PC-3 (cell line): ENCODE data around the gene TFEC. TPM values are rescaled to one million over a fixed set of nuclear protein-coding genes. Genes with fewer than 3 reads are reported as not detected.
"Not testable (repeated sequence)": the region's sequence is repeated elsewhere in the genome, so short reads cannot be mapped to it uniquely, and the experiment has no call there.

ENCODE experiments used
- ATAC-seq: fragments of 200-7000 bp; cut with Tn5 transposase; 2 replicates; pipeline ENCODE4 v1.9.1; 2020; ENCODE audit warnings: mild to moderate bottlenecking, moderate library complexity
- BruUV-seq: library from RNA; stranded (reverse); fragments of 400-500 nt; replicated peaks from 2 replicates; lab custom pipeline; 2021; lab: Mats Ljungman, UMichigan
- CTCF ChIA-PET: fragments of 300-600 bp; sonication (Branson Sonifier 250); formaldehyde crosslinking; loops from one replicate; lab custom pipeline; 2022; ENCODE audit warnings: antibody characterized with exemption; lab: Charles Lee
- POLR2A ChIA-PET: fragments of 300-600 bp; sonication (Branson Sonifier 250); formaldehyde crosslinking; loops from one replicate; lab custom pipeline; 2022; ENCODE audit warnings: antibody characterized with exemption; ENCODE audit not compliant: unreplicated experiment; lab: Charles Lee
- DNase-seq: peaks from one replicate; pipeline ENCODE4 v3.0.0-alpha.2; 2015
- H2AFZ ChIP-seq: fragments of 300-600 bp; sonication (generic); 2 replicates; pipeline ENCODE4 v1.6.0; 2016; ENCODE audit warnings: antibody characterized with exemption, low read length
- H3F3A ChIP-seq: fragments of 300-600 bp; sonication (generic); one replicate; pipeline ENCODE4 v1.6.0; 2017; ENCODE audit warnings: antibody characterized with exemption, low read length, control low read depth, mild to moderate bottlenecking; ENCODE audit not compliant: unreplicated experiment
- H3K27ac ChIP-seq: fragments of 300-600 bp; sonication (generic); 2 replicates; pipeline ENCODE4 v1.5.1; 2016; ENCODE audit warnings: mild to moderate bottlenecking, low read length
- H3K27me3 ChIP-seq: fragments of 300-600 bp; sonication (generic); 2 replicates; pipeline ENCODE4 v1.6.1; 2016; ENCODE audit warnings: low read length, mixed read lengths
- H3K36me3 ChIP-seq: fragments of 300-600 bp; sonication (generic); 2 replicates; pipeline ENCODE4 v1.6.1; 2016; ENCODE audit warnings: low read depth, mixed run types, low read length, mixed read lengths
- H3K4me1 ChIP-seq: fragments of 300-600 bp; sonication (generic); 2 replicates; pipeline ENCODE4 v1.5.1; 2016; ENCODE audit warnings: low read length; ENCODE audit not compliant: insufficient read depth
- H3K4me2 ChIP-seq: fragments of 300-600 bp; sonication (generic); 2 replicates; pipeline ENCODE4 v1.6.0; 2016; ENCODE audit warnings: low read length
- H3K4me3 ChIP-seq: fragments of 300-600 bp; sonication (generic); 2 replicates; pipeline ENCODE4 v1.5.1; 2016; ENCODE audit warnings: mild to moderate bottlenecking, low read length, mixed read lengths
- H3K79me2 ChIP-seq: fragments of 300-600 bp; sonication (generic); 2 replicates; pipeline ENCODE4 v1.6.1; 2017; ENCODE audit warnings: low read length, mixed read lengths
- H3K9ac ChIP-seq: fragments of 300-600 bp; sonication (generic); 2 replicates; pipeline ENCODE4 v1.6.0; 2016; ENCODE audit warnings: mild to moderate bottlenecking, low read length
- H3K9me2 ChIP-seq: fragments of 300-600 bp; sonication (generic); replicated peaks from 2 replicates; pipeline ENCODE4 v1.6.1; 2016; ENCODE audit warnings: mixed run types, low read length, mixed read lengths
- H3K9me3 ChIP-seq: fragments of 300-600 bp; sonication (generic); 2 replicates; pipeline ENCODE4 v1.6.1; 2016; ENCODE audit warnings: low read length, mixed read lengths
- H4K20me1 ChIP-seq: fragments of 300-600 bp; sonication (generic); 2 replicates; pipeline ENCODE4 v1.6.1; 2016; ENCODE audit warnings: low read length, mixed read lengths
- CTCF ChIP-seq: fragments of 300-600 bp; sonication (generic); conservative IDR thresholded peaks from 2 replicates; pipeline ENCODE4 v1.5.1; 2017; ENCODE audit warnings: antibody characterized with exemption, low read depth, mild to moderate bottlenecking, low read length
- EZH2 ChIP-seq: fragments of 300-600 bp; sonication (generic); IDR thresholded peaks from one replicate; pipeline ENCODE4 v1.6.1; 2017; ENCODE audit warnings: antibody characterized with exemption, mild to moderate bottlenecking, low read length; ENCODE audit not compliant: unreplicated experiment
- EZH2phosphoT487 ChIP-seq: fragments of 300-600 bp; sonication (generic); IDR thresholded peaks from 2 replicates; pipeline ENCODE4 v1.6.1; 2018; ENCODE audit warnings: mild to moderate bottlenecking, antibody characterized with exemption, low read length, borderline replicate concordance
- intact Hi-C: fragments of 100-400 bp; cut with micrococcal nuclease; formaldehyde crosslinking; loops from 2 replicates; pipeline ENCODE4 v1.9.0; 2023
- total RNA-seq: library from RNA; depleted of rRNA; stranded (reverse); fragments of >200 nt; gene quantifications from 2 replicates; pipeline ENCODE4 v1.2.3, GENCODE V29; 2014

The TFEC gene
- total RNA-seq, 1 experiment from 2014 or later: 0.15 TPM

GRCh38 chr7:116052006-116052405, 21.4 kb upstream of the TFEC start:
- Histone ChIP-seq H3K27me3 (peaks cover 13% of the 10 kb centered on the region), H3K79me2 (no peaks in the 10 kb centered on the region), H3K36me3 (no peaks in the 10 kb centered on the region), H3K4me3 (no peak overlapping the region), H2AFZ (no peak overlapping the region), H3K4me1 (no peaks in the 10 kb centered on the region), H3F3A (no peaks in the 10 kb centered on the region), H4K20me1 (no peaks in the 10 kb centered on the region), H3K4me2 (no peak overlapping the region), H3K9me3 (no peaks in the 10 kb centered on the region), H3K9me2 (no peaks in the 10 kb centered on the region), H3K27ac (no peak overlapping the region), H3K9ac (no peak overlapping the region)
- intact Hi-C loops: no loop called here
- CTCF ChIA-PET: no interaction called here
- ATAC-seq: no peak
- TF ChIP-seq EZH2: no peak
- no peak for TF ChIP-seq EZH2phosphoT487
- TF ChIP-seq CTCF: no peak
- DNase-seq: no peak
- no TSS peak for BruUV-seq
- POLR2A ChIA-PET: no interaction called here

GRCh38 chr7:116047261-116047660, 16.7 kb upstream of the TFEC start:
- H4K20me1 ChIP-seq, H3K9me3 ChIP-seq, H3K9ac ChIP-seq, BruUV-seq, POLR2A ChIA-PET, H3K36me3 ChIP-seq, H3F3A ChIP-seq, H3K79me2 ChIP-seq, H3K4me1 ChIP-seq, H3K9me2 ChIP-seq, DNase-seq, H3K4me3 ChIP-seq, H3K4me2 ChIP-seq, H2AFZ ChIP-seq, intact Hi-C loops, ATAC-seq, CTCF ChIA-PET, H3K27ac ChIP-seq: not testable (repeated sequence)
- H3K27me3 ChIP-seq: peaks cover 16% of the 10 kb centered on the region

GRCh38 chr7:116045532-116045931, 15.0 kb upstream of the TFEC start:
- intact Hi-C loops: no loop called here
- peaks cover 32% of the 10 kb centered on the region for H3K27me3 ChIP-seq
- no peak overlapping the region for H3K4me2 ChIP-seq
- ChIA-PET CTCF (no interaction called here), POLR2A (interaction anchor here (0.6 kb wide), 1 partner anchor 196 kb away, joined by 3 read pairs; no protein-coding TSS in a partner anchor)
- no peaks in the 10 kb centered on the region for H3K79me2 ChIP-seq
- no peak overlapping the region for H3K9ac ChIP-seq
- no peaks in the 10 kb centered on the region for H3K9me3 ChIP-seq
- no peak for ATAC-seq
- H3K4me1 ChIP-seq: no peaks in the 10 kb centered on the region
- no peak for TF ChIP-seq CTCF
- no peak for TF ChIP-seq EZH2phosphoT487
- no peak for TF ChIP-seq EZH2
- H3K27ac ChIP-seq: no peak overlapping the region
- no TSS peak for BruUV-seq
- H3K9me2 ChIP-seq: no peaks in the 10 kb centered on the region
- DNase-seq: no peak
- H3K4me3 ChIP-seq: no peak overlapping the region
- H2AFZ ChIP-seq: no peak overlapping the region
- no peaks in the 10 kb centered on the region for H4K20me1 ChIP-seq
- no peaks in the 10 kb centered on the region for H3K36me3 ChIP-seq
- no peaks in the 10 kb centered on the region for H3F3A ChIP-seq
